IMR-90 (cell line): Measurements from ENCODE around the gene SLC24A3. TPM values are rescaled to one million over a fixed set of nuclear protein-coding genes. Genes with fewer than 3 reads are reported as not detected.

ENCODE experiments used
- ATAC-seq: fragments of 200-7000 bp; cut with Tn5 transposase; 2 replicates; pipeline ENCODE4 v1.9.1; 2020; ENCODE audit warnings: low read depth, mild to moderate bottlenecking, moderate library complexity
- BruUV-seq: library from RNA; stranded (reverse); fragments of 400-500 nt; replicated peaks from 2 replicates; lab custom pipeline; 2021; lab: Mats Ljungman, UMichigan
- CTCF ChIA-PET: fragments of 300-600 bp; formaldehyde crosslinking; extraction: SDS; loops from one replicate; lab custom pipeline; 2021; ENCODE audit warnings: antibody characterized with exemption; lab: Yijun Ruan, JAX
- POLR2A ChIA-PET: fragments of 300-600 bp; sonication (Branson Sonifier 250); formaldehyde crosslinking; loops from one replicate; lab custom pipeline; 2022; ENCODE audit warnings: antibody characterized with exemption; ENCODE audit not compliant: unreplicated experiment; lab: Charles Lee
- DNase-seq: peaks from one replicate; pipeline ENCODE4 v3.0.0; 2013
- H2AFZ ChIP-seq: replicated peaks from 2 replicates; pipeline ENCODE3; 2013; ENCODE audit warnings: low read length, mild to moderate bottlenecking; ENCODE audit not compliant: poor library complexity
- H2AK5ac ChIP-seq: 2 replicates; pipeline ENCODE4 v1.6.1; 2013; ENCODE audit warnings: low read depth, low read length, inconsistent platforms
- H2AK9ac ChIP-seq: replicated peaks from 2 replicates; pipeline ENCODE3; 2013; ENCODE audit warnings: mild to moderate bottlenecking, low read depth, low read length, moderate library complexity; ENCODE audit not compliant: poor library complexity
- H2BK120ac ChIP-seq: 2 replicates; pipeline ENCODE4 v1.6.1; 2013; ENCODE audit warnings: low read depth, low read length, inconsistent platforms
- H2BK15ac ChIP-seq: 3 replicates; pipeline ENCODE4 v1.6.1; 2013; ENCODE audit warnings: low read depth, low read length, inconsistent platforms
- H2BK20ac ChIP-seq: 2 replicates; pipeline ENCODE4 v1.6.1; 2013; ENCODE audit warnings: low read depth, mild to moderate bottlenecking, inconsistent platforms, low read length, moderate library complexity
- H2BK5ac ChIP-seq: 2 replicates; pipeline ENCODE4 v1.6.1; 2013; ENCODE audit warnings: mild to moderate bottlenecking, low read depth, low read length, inconsistent platforms; ENCODE audit not compliant: poor library complexity, severe bottlenecking
- H3K14ac ChIP-seq: replicated peaks from 2 replicates; pipeline ENCODE4 v1.6.1; 2013; ENCODE audit warnings: low read depth, low read length, inconsistent platforms
- H3K18ac ChIP-seq: 2 replicates; pipeline ENCODE4 v1.6.1; 2013; ENCODE audit warnings: low read depth, low read length, control low read depth
- H3K23ac ChIP-seq: 2 replicates; pipeline ENCODE4 v1.6.1; 2013; ENCODE audit warnings: low read depth, low read length, inconsistent platforms
- H3K27ac ChIP-seq: 2 replicates; pipeline ENCODE4 v1.5.1; 2013; ENCODE audit warnings: mild to moderate bottlenecking, control low read depth, low read length; ENCODE audit not compliant: insufficient read depth
- H3K27me3 ChIP-seq: 2 replicates; pipeline ENCODE4 v1.6.1; 2013; ENCODE audit warnings: low read length; ENCODE audit not compliant: control insufficient read depth, insufficient read depth
- H3K36me3 ChIP-seq: 2 replicates; pipeline ENCODE4 v1.6.1; 2013; ENCODE audit warnings: low read length, mixed read lengths; ENCODE audit not compliant: control insufficient read depth, insufficient read depth
- H3K4ac ChIP-seq: 2 replicates; pipeline ENCODE4 v1.6.1; 2013; ENCODE audit warnings: low read depth, low read length, inconsistent platforms
- H3K4me1 ChIP-seq: 2 replicates; pipeline ENCODE4 v1.6.1; 2013; ENCODE audit warnings: low read length, mixed read lengths; ENCODE audit not compliant: control insufficient read depth, insufficient read depth
- H3K4me2 ChIP-seq: 2 replicates; pipeline ENCODE4 v1.6.1; 2013; ENCODE audit warnings: low read depth, mild to moderate bottlenecking, control low read depth, low read length, moderate library complexity
- H3K4me3 ChIP-seq: 2 replicates; pipeline ENCODE4 v1.5.1; 2013; ENCODE audit warnings: low read depth, mild to moderate bottlenecking, control low read depth, low read length, moderate library complexity; ENCODE audit not compliant: insufficient read depth
- H3K56ac ChIP-seq: 2 replicates; pipeline ENCODE4 v1.6.1; 2013; ENCODE audit warnings: low read length, inconsistent platforms; ENCODE audit not compliant: insufficient read depth; ENCODE audit errors: extremely low read depth
- H3K79me1 ChIP-seq, 2 experiments: 2 replicates each; pipeline ENCODE4 v1.6.1; 2013; ENCODE audit warnings: low read length in 2 of 2, inconsistent platforms in 1 of 2, low read depth in 1 of 2
- H3K9ac ChIP-seq: 2 replicates; pipeline ENCODE4 v1.6.1; 2013; ENCODE audit warnings: low read depth, low read length, control low read depth
- H3K9me1 ChIP-seq: 2 replicates; pipeline ENCODE4 v1.6.1; 2013; ENCODE audit warnings: low read length, inconsistent platforms; ENCODE audit not compliant: insufficient read depth
- H3K9me3 ChIP-seq: 2 replicates; pipeline ENCODE4 v1.6.1; 2013; ENCODE audit warnings: low read length; ENCODE audit not compliant: control insufficient read depth, insufficient read depth
- H4K20me1 ChIP-seq: 2 replicates; pipeline ENCODE4 v1.6.1; 2013; ENCODE audit warnings: low read length, inconsistent platforms; ENCODE audit not compliant: insufficient read depth
- H4K5ac ChIP-seq: 2 replicates; pipeline ENCODE4 v1.6.1; 2013; ENCODE audit warnings: mild to moderate bottlenecking, low read depth, low read length, control low read depth
- H4K8ac ChIP-seq, 2 experiments: 2 replicates each; pipeline ENCODE4 v1.6.1; 2013; ENCODE audit warnings: low read depth in 2 of 2, low read length in 2 of 2, control low read depth in 1 of 2, inconsistent platforms in 1 of 2
- H4K91ac ChIP-seq: 2 replicates; pipeline ENCODE4 v1.6.1; 2013; ENCODE audit warnings: low read depth, low read length, inconsistent platforms; ENCODE audit not compliant: insufficient read depth
- BHLHE40 ChIP-seq: fragments of 150-350 bp; IDR thresholded peaks from 2 replicates; pipeline ENCODE4 v1.6.1; 2016; ENCODE audit warnings: mild to moderate bottlenecking, low read depth, low read length
- CEBPB ChIP-seq: IDR thresholded peaks from 2 replicates; pipeline ENCODE4 v1.6.1; 2012; ENCODE audit warnings: low read depth, low read length, improper control_type of control experiment
- CHD1 ChIP-seq: IDR thresholded peaks from 2 replicates; pipeline ENCODE4 v1.6.1; 2012; ENCODE audit warnings: low read depth, low read length, improper control_type of control experiment
- CTCF ChIP-seq: conservative IDR thresholded peaks from 2 replicates; pipeline ENCODE4 v1.5.1; 2012; ENCODE audit warnings: mild to moderate bottlenecking, low read depth, low read length, improper control_type of control experiment
- MAFK ChIP-seq: IDR thresholded peaks from 2 replicates; pipeline ENCODE4 v1.6.1; 2012; ENCODE audit warnings: low read depth, low read length, improper control_type of control experiment
- POLR2A ChIP-seq: IDR thresholded peaks from 2 replicates; pipeline ENCODE4 v1.6.1; 2012; ENCODE audit warnings: mild to moderate bottlenecking, low read depth, low read length
- RAD21 ChIP-seq: IDR thresholded peaks from 2 replicates; pipeline ENCODE4 v1.6.1; 2012; ENCODE audit warnings: low read length, improper control_type of control experiment
- RCOR1 ChIP-seq: IDR thresholded peaks from 2 replicates; pipeline ENCODE4 v1.6.1; 2012; ENCODE audit warnings: mild to moderate bottlenecking, low read length, improper control_type of control experiment; ENCODE audit not compliant: insufficient replicate concordance
- SMC3 ChIP-seq: fragments of 150-350 bp; IDR thresholded peaks from 2 replicates; pipeline ENCODE4 v1.6.1; 2016; ENCODE audit warnings: low read depth, mild to moderate bottlenecking, antibody characterized with exemption, low read length, moderate library complexity
- WGBS, 2 experiments: methylation state at CpG; one replicate each; pipeline versions ENCODE4 v1.1.5 to v1.1.7; 2013; ENCODE audit warnings: missing lambda C conversion rate in 2 of 2; ENCODE audit not compliant: insufficient read length in 1 of 2; ENCODE audit errors: extremely low coverage in 2 of 2; 5-methylcytosine and 5-hydroxymethylcytosine counted together
- dilution Hi-C: fragments of 300-500 bp; cut with HindIII; formaldehyde crosslinking; loops from one replicate; pipeline ENCODE4 v1.14.3; 2018; ENCODE audit warnings: low sequenced_read_pairs; ENCODE audit not compliant: unreplicated experiment
- in situ Hi-C: fragments of 300-500 bp; cut with MboI; formaldehyde crosslinking; loops from 3 replicates; pipeline ENCODE4 v1.14.3; 2019; ENCODE audit warnings: low sequenced_read_pairs, inconsistent platforms, mixed read lengths
- intact Hi-C: fragments of 100-400 bp; cut with micrococcal nuclease; formaldehyde crosslinking; loops from 2 replicates; pipeline ENCODE4 v1.10.0; 2022
- polyA plus RNA-seq, 3 experiments: library from polyadenylated mRNA; depleted of rRNA; stranded (reverse); fragments of >200 nt; gene quantifications; 2 replicates each; pipeline ENCODE4 v1.2.3, GENCODE V29; 2012; ENCODE audit warnings: low replicate concordance in 1 of 3
- total RNA-seq: library from RNA; depleted of rRNA; stranded (reverse); fragments of >200 nt; gene quantifications from 2 replicates; pipeline ENCODE4 v1.2.3, GENCODE V29; 2012

SLC24A3 gene
- total and polyA plus RNA-seq, 2 of the 4 experiments (the other 2 are of a cell fraction), result not detected

- POLR2A ChIA-PET, result no interaction called here
- Histone ChIP-seq H3K79me1 (no peaks in the 10 kb centered on the region), H3K18ac (no peak overlapping the region), H4K5ac (no peak overlapping the region), H3K27ac (no peak overlapping the region), H2BK20ac (no peak overlapping the region), H3K27me3 (peaks cover 32% of the 10 kb centered on the region), H2BK120ac (no peak overlapping the region), H2AK5ac (no peak overlapping the region), H3K36me3 (no peaks in the 10 kb centered on the region), H3K4me2 (no peak overlapping the region), H3K4me1 (no peaks in the 10 kb centered on the region), H3K4me3 (no peak overlapping the region), H2AK9ac (no peak overlapping the region), H4K91ac (no peak overlapping the region), H2AFZ (no peak overlapping the region), H4K20me1 (no peaks in the 10 kb centered on the region), H3K9ac (no peak overlapping the region), H3K9me1 (no peaks in the 10 kb centered on the region), H2BK5ac (no peak overlapping the region), H2BK15ac (no peak overlapping the region), H4K8ac (no peak overlapping the region), H3K4ac (no peak overlapping the region), H3K56ac (no peak overlapping the region), H3K9me3 (no peaks in the 10 kb centered on the region), H3K14ac (no peak overlapping the region), H3K23ac (no peak overlapping the region)
- in situ Hi-C loops (loop anchor here (25.0 kb wide), 1 partner anchor 561 kb away; no protein-coding TSS in a partner anchor), intact Hi-C loops (no loop called here), dilution Hi-C loops (no loop called here)
- no peak for TF ChIP-seq CEBPB
- TF ChIP-seq POLR2A, result no peak
- TF ChIP-seq CHD1, result no peak
- TF ChIP-seq RCOR1, result no peak
- TF ChIP-seq RAD21, result no peak
- TF ChIP-seq CTCF, result no peak
- TF ChIP-seq SMC3, result no peak
- no peak for TF ChIP-seq BHLHE40
- TF ChIP-seq MAFK, result no peak
- CTCF ChIA-PET, result no interaction called here
- ATAC-seq (no peak), DNase-seq (no peak)
- WGBS, 2 experiments, result no CpG with 5 or more reads among the region's 4 CpGs
- no TSS peak for BruUV-seq
These were observed 463.8 kb downstream of the SLC24A3 start for GRCh38 chr20:19676202-19676601.
